ENCODE measurements around the gene DGKG. TPM values are rescaled to one million over a fixed set of nuclear protein-coding genes. Genes with fewer than 3 reads are reported as not detected.
A peak's percentile ranks its signal among the peaks of the same experiment; 100 is the strongest.

The DGKG gene
- total and polyA plus RNA-seq, 3 donors from 2014 or later, result 0.68 to 1.2 (median 1.1) TPM

DNA sequence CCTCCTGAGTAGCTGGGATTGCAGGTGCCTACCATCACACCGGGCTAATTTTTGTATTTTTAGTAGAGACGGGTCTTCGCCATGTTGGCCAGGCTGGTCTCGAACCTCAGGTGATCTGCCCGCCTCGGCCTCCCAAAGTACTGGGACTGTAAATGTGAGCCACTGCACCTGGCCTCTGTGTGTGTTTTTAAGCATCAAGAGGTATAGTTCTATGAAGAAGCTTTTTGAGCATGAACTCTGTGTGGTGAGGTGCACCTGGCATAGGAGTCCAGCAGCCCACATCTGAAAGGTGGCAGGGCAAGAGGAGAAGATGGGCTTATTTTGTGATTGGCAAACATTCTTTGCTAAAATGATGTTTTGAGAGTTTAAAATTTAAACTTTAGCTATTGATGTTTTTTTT, 118.0 kb downstream of the DGKG start:
- no peaks in the 10 kb centered on the region for H3K36me3 ChIP-seq (ENCODE audit: low read depth, missing control alignments)
- H3K4me3 ChIP-seq, result no peak overlapping the region
- no peak for DNase-seq
- TF ChIP-seq, protein P1, sequence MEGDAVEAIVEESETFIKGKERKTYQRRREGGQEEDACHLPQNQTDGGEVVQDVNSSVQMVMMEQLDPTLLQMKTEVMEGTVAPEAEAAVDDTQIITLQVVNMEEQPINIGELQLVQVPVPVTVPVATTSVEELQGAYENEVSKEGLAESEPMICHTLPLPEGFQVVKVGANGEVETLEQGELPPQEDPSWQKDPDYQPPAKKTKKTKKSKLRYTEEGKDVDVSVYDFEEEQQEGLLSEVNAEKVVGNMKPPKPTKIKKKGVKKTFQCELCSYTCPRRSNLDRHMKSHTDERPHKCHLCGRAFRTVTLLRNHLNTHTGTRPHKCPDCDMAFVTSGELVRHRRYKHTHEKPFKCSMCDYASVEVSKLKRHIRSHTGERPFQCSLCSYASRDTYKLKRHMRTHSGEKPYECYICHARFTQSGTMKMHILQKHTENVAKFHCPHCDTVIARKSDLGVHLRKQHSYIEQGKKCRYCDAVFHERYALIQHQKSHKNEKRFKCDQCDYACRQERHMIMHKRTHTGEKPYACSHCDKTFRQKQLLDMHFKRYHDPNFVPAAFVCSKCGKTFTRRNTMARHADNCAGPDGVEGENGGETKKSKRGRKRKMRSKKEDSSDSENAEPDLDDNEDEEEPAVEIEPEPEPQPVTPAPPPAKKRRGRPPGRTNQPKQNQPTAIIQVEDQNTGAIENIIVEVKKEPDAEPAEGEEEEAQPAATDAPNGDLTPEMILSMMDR (IDR thresholded peaks at IDR 0.05), result no peak
- TF ChIP-seq POLR2A (IDR thresholded peaks at IDR 0.05), result no peak
- no peaks in the 10 kb centered on the region for H3K4me1 ChIP-seq
- 98% methylated on average over 6 of the region's 6 CpGs for WGBS, 2 donors
- H3K27ac ChIP-seq, result no peak overlapping the region
- no peaks in the 10 kb centered on the region for H3K9me3 ChIP-seq
- intact Hi-C loops (cut with DNase I; ENCODE audit: low total_unique reads), result loop anchor here (10.0 kb wide), 1 partner anchor 259 kb away; no protein-coding TSS in a partner anchor
- H3K27me3 ChIP-seq, result no peaks in the 10 kb centered on the region

- WGBS, 2 donors, result 29 to 38% methylated on average over 21 of the region's 21 CpGs
- Histone ChIP-seq H3K4me3 (no peak overlapping the region), H3K9me3 (no peaks in the 10 kb centered on the region), H3K27me3 (no peaks in the 10 kb centered on the region), H3K27ac (no peak overlapping the region), H3K36me3 (ENCODE audit: low read depth, missing control alignments) (no peaks in the 10 kb centered on the region), H3K4me1 (no peaks in the 10 kb centered on the region)
- intact Hi-C loops (cut with DNase I; ENCODE audit: low total_unique reads), result loop anchor here (10.0 kb wide), 1 partner anchor 257 kb away; no protein-coding TSS in a partner anchor
- DNase-seq, result peak; percentile 77
- TF ChIP-seq, protein P1 (IDR thresholded peaks at IDR 0.05), result peak; percentile 26 to 51 (median 35)
- no peak for TF ChIP-seq POLR2A (IDR thresholded peaks at IDR 0.05)
These were observed 119.9 kb downstream of the DGKG start for GRCh38 chr3:186241910-186242821.

- intact Hi-C loops (cut with DNase I; ENCODE audit: low total_unique reads), result no loop called here
- no peaks in the 10 kb centered on the region for H3K4me1 ChIP-seq
- no peaks in the 10 kb centered on the region for H3K27me3 ChIP-seq
- no peaks in the 10 kb centered on the region for H3K36me3 ChIP-seq (ENCODE audit: low read depth, missing control alignments)
- no peak for DNase-seq
- no peak for TF ChIP-seq POLR2A (IDR thresholded peaks at IDR 0.05)
- TF ChIP-seq, protein P1 (IDR thresholded peaks at IDR 0.05), result no peak
- 87 to 91% methylated on average over 10 of the region's 10 CpGs for WGBS, 2 donors
- no peak overlapping the region for H3K4me3 ChIP-seq
- H3K27ac ChIP-seq, result no peak overlapping the region
- no peaks in the 10 kb centered on the region for H3K9me3 ChIP-seq
These were observed 122.7 kb downstream of the DGKG start for GRCh38 chr3:186239321-186239720.

- Histone ChIP-seq H3K27ac (no peak overlapping the region), H3K4me1 (no peaks in the 10 kb centered on the region), H3K27me3 (no peaks in the 10 kb centered on the region), H3K36me3 (ENCODE audit: low read depth, missing control alignments) (no peaks in the 10 kb centered on the region), H3K4me3 (no peak overlapping the region), H3K9me3 (no peaks in the 10 kb centered on the region)
- 85 to 98% methylated on average over 2 of the region's 2 CpGs for WGBS, 2 donors
- DNase-seq, result no peak
- intact Hi-C loops (cut with DNase I; ENCODE audit: low total_unique reads), result no loop called here
- TF ChIP-seq, protein P1 (IDR thresholded peaks at IDR 0.05), result no peak
- no peak for TF ChIP-seq POLR2A (IDR thresholded peaks at IDR 0.05)
These were observed 124.1 kb downstream of the DGKG start for GRCh38 chr3:186237915-186238314.

All from testis (tissue), 3 donors.